ENCODE results near the gene WDR18. TPM values are rescaled to one million over a fixed set of nuclear protein-coding genes. Genes with fewer than 3 reads are reported as not detected.

Gene WDR18
- total RNA-seq, 1 donor from 2014 or later = 60.0 TPM

GRCh38 chr19:953445-954271 lies 30.5 kb upstream of the WDR18 start:
- Mint-ChIP-seq H3K9me3 (ENCODE audit: unreplicated experiment) (no peaks in the 10 kb centered on the region), H3K4me3 (ENCODE audit: unreplicated experiment) (no peak overlapping the region), H3K4me1 (ENCODE audit: low read depth, unreplicated experiment) (peaks cover 12% of the 10 kb centered on the region), H3K36me3 (ENCODE audit: low read depth, unreplicated experiment) (peaks cover 2% of the 10 kb centered on the region), H3K27ac (ENCODE audit: unreplicated experiment) (peak overlapping the region; percentile 58), H3K27me3 (ENCODE audit: low read depth, unreplicated experiment) (no peaks in the 10 kb centered on the region)
- Histone ChIP-seq H3K4me2 (ENCODE audit: low read length) (peak overlapping the region; percentile 68), H3K27ac (ENCODE audit: low read depth, low read length) (no peak overlapping the region), H3K36me3 (ENCODE audit: insufficient read depth, low read length) (no peaks in the 10 kb centered on the region), H2AFZ (ENCODE audit: low read depth, low read length) (no peak overlapping the region), H3K4me1 (ENCODE audit: insufficient read depth, low read length) (peaks cover 26% of the 10 kb centered on the region), H3K4me3 (ENCODE audit: insufficient read depth, low read depth, low read length) (no peak overlapping the region), H3K9ac (ENCODE audit: low read length) (no peak overlapping the region), H3K27me3 (ENCODE audit: insufficient read depth, low read length) (no peaks in the 10 kb centered on the region), H4K20me1 (ENCODE audit: insufficient read depth, low read length) (peaks cover 43% of the 10 kb centered on the region), H3K79me2 (ENCODE audit: insufficient read depth, low read length) (peaks cover 45% of the 10 kb centered on the region), H3K9me3 (ENCODE audit: insufficient read depth, low read depth, low read length) (no peaks in the 10 kb centered on the region)
- no peak for DNase-seq (ENCODE audit: low read depth)
- no peak for TF ChIP-seq CTCF (IDR thresholded peaks at IDR 0.05; ENCODE audit: insufficient read depth, low read depth, low read length)
- TF ChIP-seq EZH2 (IDR thresholded peaks at IDR 0.05; ENCODE audit: insufficient read depth, low read length) = no peak
- no peak for FAIRE-seq

- H3K4me3 Mint-ChIP-seq (ENCODE audit: unreplicated experiment) = no peak overlapping the region
Observed at GRCh38 chr19:954272-954671, 29.9 kb upstream of the WDR18 start.

More at GRCh38 chr19:954272-954671, 29.9 kb upstream of the WDR18 start:
- TF ChIP-seq EZH2 (IDR thresholded peaks at IDR 0.05; ENCODE audit: insufficient read depth, low read length) = no peak
- no peak for TF ChIP-seq CTCF (IDR thresholded peaks at IDR 0.05; ENCODE audit: insufficient read depth, low read depth, low read length)
- Histone ChIP-seq H3K4me1 (ENCODE audit: insufficient read depth, low read length) (peaks cover 26% of the 10 kb centered on the region), H3K27ac (ENCODE audit: low read depth, low read length) (no peak overlapping the region), H2AFZ (ENCODE audit: low read depth, low read length) (no peak overlapping the region), H3K4me3 (ENCODE audit: insufficient read depth, low read depth, low read length) (no peak overlapping the region), H3K9ac (ENCODE audit: low read length) (no peak overlapping the region), H3K79me2 (ENCODE audit: insufficient read depth, low read length) (peaks cover 43% of the 10 kb centered on the region), H3K36me3 (ENCODE audit: insufficient read depth, low read length) (no peaks in the 10 kb centered on the region), H3K27me3 (ENCODE audit: insufficient read depth, low read length) (no peaks in the 10 kb centered on the region), H3K4me2 (ENCODE audit: low read length) (no peak overlapping the region), H3K9me3 (ENCODE audit: insufficient read depth, low read depth, low read length) (no peaks in the 10 kb centered on the region), H4K20me1 (ENCODE audit: insufficient read depth, low read length) (peaks cover 44% of the 10 kb centered on the region)
- Mint-ChIP-seq H3K27me3 (ENCODE audit: low read depth, unreplicated experiment) (no peaks in the 10 kb centered on the region), H3K36me3 (ENCODE audit: low read depth, unreplicated experiment) (peaks cover 6% of the 10 kb centered on the region), H3K27ac (ENCODE audit: unreplicated experiment) (no peak overlapping the region), H3K4me1 (ENCODE audit: low read depth, unreplicated experiment) (peaks cover 12% of the 10 kb centered on the region), H3K9me3 (ENCODE audit: unreplicated experiment) (no peaks in the 10 kb centered on the region)
- FAIRE-seq = no peak
- DNase-seq (ENCODE audit: low read depth) = no peak
